ENCODE results near the gene USP20. TPM values are rescaled to one million over a fixed set of nuclear protein-coding genes. Genes with fewer than 3 reads are reported as not detected.

USP20 gene
- total RNA-seq, 4 donors from 2014 or later = 23.9 to 61.8 (median 52.0) TPM

DNA sequence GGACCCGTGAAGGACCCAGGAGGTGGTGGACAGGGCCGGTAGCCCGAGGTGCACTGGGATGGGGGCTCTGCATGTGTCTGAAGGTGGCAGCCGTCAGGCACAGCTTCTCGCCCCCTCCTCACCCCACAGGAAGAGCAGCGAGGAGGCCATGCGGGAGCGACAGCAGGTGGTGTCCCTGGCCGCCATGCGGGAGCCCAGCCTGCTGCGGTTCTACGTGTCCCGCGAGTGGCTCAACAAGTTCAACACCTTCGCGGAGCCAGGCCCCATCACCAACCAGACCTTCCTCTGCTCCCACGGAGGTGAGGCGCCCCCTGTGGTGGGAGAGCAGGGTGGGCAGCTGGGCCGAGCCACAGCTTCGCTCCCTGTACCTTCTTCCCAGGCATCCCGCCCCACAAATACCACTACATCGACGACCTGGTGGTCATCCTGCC is 39.9 kb downstream of the USP20 start:
- TF ChIP-seq POLR2A (IDR thresholded peaks at IDR 0.05) = no peak
- TF ChIP-seq, protein P1, sequence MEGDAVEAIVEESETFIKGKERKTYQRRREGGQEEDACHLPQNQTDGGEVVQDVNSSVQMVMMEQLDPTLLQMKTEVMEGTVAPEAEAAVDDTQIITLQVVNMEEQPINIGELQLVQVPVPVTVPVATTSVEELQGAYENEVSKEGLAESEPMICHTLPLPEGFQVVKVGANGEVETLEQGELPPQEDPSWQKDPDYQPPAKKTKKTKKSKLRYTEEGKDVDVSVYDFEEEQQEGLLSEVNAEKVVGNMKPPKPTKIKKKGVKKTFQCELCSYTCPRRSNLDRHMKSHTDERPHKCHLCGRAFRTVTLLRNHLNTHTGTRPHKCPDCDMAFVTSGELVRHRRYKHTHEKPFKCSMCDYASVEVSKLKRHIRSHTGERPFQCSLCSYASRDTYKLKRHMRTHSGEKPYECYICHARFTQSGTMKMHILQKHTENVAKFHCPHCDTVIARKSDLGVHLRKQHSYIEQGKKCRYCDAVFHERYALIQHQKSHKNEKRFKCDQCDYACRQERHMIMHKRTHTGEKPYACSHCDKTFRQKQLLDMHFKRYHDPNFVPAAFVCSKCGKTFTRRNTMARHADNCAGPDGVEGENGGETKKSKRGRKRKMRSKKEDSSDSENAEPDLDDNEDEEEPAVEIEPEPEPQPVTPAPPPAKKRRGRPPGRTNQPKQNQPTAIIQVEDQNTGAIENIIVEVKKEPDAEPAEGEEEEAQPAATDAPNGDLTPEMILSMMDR (IDR thresholded peaks at IDR 0.05) = no peak
- H3K9me3 ChIP-seq = no peaks in the 10 kb centered on the region
- no peaks in the 10 kb centered on the region for H3K4me1 ChIP-seq
- H3K27me3 ChIP-seq = no peaks in the 10 kb centered on the region
- WGBS, 2 donors = 82 to 88% methylated on average over 8 to 12 of the region's 23 CpGs
- DNase-seq = no peak
- H3K36me3 ChIP-seq = peaks cover 30 to 46% of the 10 kb centered on the region in 2 donors
- intact Hi-C loops (cut with DNase I) = no loop called here
- no peak overlapping the region for H3K27ac ChIP-seq
- no peak overlapping the region for H3K4me3 ChIP-seq (replicated peaks in 1 of 3)

DNA sequence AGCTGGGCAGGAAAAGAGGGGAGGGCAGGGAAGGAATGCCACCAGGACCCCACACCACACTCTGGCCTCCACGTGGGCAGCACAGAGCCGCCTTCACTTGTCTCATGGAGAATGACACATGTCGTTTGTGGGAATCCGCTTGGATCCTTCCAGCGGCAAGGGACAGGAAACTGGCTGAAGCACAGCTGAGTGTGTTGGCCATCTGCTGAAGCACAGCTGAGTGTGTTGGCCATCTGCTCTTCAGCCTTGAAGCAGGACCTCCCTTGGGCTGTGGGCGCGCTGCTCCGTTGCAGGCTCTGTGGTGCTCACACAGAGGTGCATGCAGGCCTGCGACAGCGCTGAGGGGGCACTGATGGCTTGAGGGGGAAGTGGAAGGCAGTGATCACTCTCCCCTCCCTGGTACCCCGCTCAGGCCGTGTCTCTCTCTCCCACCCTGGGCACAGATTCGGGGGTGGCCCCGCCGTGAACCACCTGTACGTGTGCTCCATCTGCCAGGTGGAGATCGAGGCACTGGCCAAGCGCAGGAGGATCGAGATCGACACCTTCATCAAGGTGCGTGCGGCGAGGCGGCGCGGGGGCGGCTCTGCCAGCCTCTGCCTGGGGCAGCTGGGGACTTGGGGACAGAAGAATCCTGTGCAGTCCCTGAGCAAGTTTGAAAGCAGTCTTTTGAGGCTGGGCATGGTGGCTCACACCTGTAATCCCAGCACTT is 40.6 kb downstream of the USP20 start:
- H3K9me3 ChIP-seq = no peaks in the 10 kb centered on the region
- 97 to 98% methylated on average over 19 to 22 of the region's 27 CpGs for WGBS, 2 donors
- no peak overlapping the region for H3K27ac ChIP-seq
- H3K4me3 ChIP-seq (replicated peaks in 1 of 3) = no peak overlapping the region
- no peak for DNase-seq
- peaks cover 30 to 52% of the 10 kb centered on the region in 2 donors for H3K36me3 ChIP-seq
- TF ChIP-seq, protein P1 (IDR thresholded peaks at IDR 0.05) = no peak
- no peak for TF ChIP-seq POLR2A (IDR thresholded peaks at IDR 0.05)
- H3K4me1 ChIP-seq = no peaks in the 10 kb centered on the region
- H3K27me3 ChIP-seq = no peaks in the 10 kb centered on the region
- intact Hi-C loops (cut with DNase I) = no loop called here

DNA sequence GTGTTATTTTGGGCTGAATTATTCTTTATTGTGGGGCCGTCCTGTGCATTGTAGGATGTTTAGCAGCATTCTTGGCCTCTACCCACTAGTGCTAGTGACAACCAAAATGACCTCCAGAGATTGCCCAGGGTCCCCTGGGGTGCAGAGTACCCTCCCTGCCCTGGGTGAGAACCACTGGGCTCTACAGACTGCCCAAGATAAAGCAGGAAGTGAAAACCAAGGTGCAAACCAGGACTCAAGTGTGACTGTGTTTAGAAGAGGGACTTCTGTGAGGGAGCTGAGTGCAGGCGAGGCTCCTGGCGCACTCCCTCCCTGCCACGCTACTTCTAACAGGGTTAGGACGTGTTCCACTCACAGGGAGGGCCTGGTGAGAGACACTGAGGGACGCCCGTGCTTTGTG is 41.6 kb downstream of the USP20 start:
- WGBS, 2 donors = 95% methylated on average over 7 of the region's 7 CpGs
- TF ChIP-seq POLR2A (IDR thresholded peaks at IDR 0.05) = no peak
- TF ChIP-seq, protein P1 (IDR thresholded peaks at IDR 0.05) = no peak
- intact Hi-C loops (cut with DNase I) = no loop called here
- no peaks in the 10 kb centered on the region for H3K4me1 ChIP-seq
- no peaks in the 10 kb centered on the region for H3K9me3 ChIP-seq
- no peak overlapping the region for H3K4me3 ChIP-seq (replicated peaks in 1 of 3)
- H3K27ac ChIP-seq = no peak overlapping the region
- peaks cover 30 to 60% of the 10 kb centered on the region in 2 donors for H3K36me3 ChIP-seq
- no peak for DNase-seq
- no peaks in the 10 kb centered on the region for H3K27me3 ChIP-seq

DNA sequence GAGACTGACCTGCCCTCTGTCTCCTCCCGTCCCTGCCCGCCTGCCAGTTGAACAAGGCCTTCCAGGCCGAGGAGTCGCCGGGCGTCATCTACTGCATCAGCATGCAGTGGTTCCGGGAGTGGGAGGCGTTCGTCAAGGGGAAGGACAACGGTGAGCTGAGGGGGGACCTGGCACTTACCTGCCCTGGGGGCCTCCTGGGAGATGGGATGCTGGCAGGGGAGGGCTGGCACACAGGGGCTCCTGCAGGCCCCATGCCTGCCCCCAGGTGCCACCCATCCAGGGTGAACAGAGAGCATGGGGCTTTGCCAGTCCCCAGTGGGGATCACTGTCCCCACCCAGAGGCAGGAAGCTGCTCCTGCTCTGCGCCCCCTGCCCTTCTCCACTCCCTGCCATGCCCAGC is 43.0 kb downstream of the USP20 start:
- TF ChIP-seq, protein P1 (IDR thresholded peaks at IDR 0.05) = no peak
- no peak for TF ChIP-seq POLR2A (IDR thresholded peaks at IDR 0.05)
- H3K4me3 ChIP-seq (replicated peaks in 1 of 3) = no peak overlapping the region
- 94 to 97% methylated on average over 10 to 11 of the region's 11 CpGs for WGBS, 2 donors
- H3K27me3 ChIP-seq = no peaks in the 10 kb centered on the region
- no peak for DNase-seq
- no peak overlapping the region for H3K27ac ChIP-seq
- no peaks in the 10 kb centered on the region for H3K4me1 ChIP-seq
- H3K36me3 ChIP-seq = peaks cover 29 to 63% of the 10 kb centered on the region in 2 donors
- intact Hi-C loops (cut with DNase I) = no loop called here
- H3K9me3 ChIP-seq = no peaks in the 10 kb centered on the region

DNA sequence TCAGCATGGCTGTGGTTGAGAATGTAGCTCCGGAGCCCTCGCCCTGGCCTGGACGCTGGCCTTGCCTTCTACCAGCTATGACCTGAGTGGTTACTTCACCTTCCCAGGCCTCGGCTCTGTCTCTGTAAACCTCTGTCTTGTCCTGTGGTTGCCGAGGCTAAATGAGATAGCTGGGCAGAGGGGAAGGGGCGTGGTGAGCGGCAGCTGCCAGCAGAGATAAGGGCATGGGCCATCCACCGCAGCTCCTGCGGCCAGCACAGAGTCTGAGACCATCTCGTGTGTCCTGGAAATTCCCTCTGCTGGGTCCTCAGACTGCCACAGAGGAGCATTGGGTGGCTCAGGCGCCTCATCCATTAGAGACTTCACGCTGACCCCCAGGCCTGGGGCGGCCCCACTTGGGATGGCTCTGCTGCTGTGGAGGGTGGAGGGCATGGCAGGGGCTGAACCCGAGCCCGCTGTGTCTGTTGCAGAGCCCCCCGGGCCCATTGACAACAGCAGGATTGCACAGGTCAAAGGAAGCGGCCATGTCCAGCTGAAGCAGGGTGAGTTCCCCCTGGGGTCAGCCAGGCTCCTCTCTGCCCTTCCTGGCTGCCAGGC is 43.9 kb downstream of the USP20 start:
- Histone ChIP-seq H3K27me3 (no peaks in the 10 kb centered on the region), H3K36me3 (peaks cover 20 to 54% of the 10 kb centered on the region in 2 donors), H3K4me1 (peaks cover 5 to 7% of the 10 kb centered on the region in 2 donors), H3K27ac (no peak overlapping the region), H3K4me3 (replicated peaks in 1 of 3) (no peak overlapping the region), H3K9me3 (no peaks in the 10 kb centered on the region)
- 89% methylated on average over 6 to 10 of the region's 17 CpGs for WGBS, 2 donors
- intact Hi-C loops (cut with DNase I) = no loop called here
- TF ChIP-seq POLR2A (IDR thresholded peaks at IDR 0.05) = no peak
- TF ChIP-seq, protein P1 (IDR thresholded peaks at IDR 0.05) = no peak
- DNase-seq = no peak

All from thyroid gland (tissue), 4 donors.